ENCODE measurements around the gene RPS16. TPM values are rescaled to one million over a fixed set of nuclear protein-coding genes. Genes with fewer than 3 reads are reported as not detected.

RPS16 gene
- total and polyA plus RNA-seq, 2 of the 13 experiments (the other 11 are each of a cell fraction or from before 2014, with no cell fraction given), result 488 to 2,583 TPM

- TF ChIP-seq POGK (CRISPR knock-in tag; conservative IDR thresholded peaks at IDR 0.05) (no peak; the same call in 1 of the 2 replicates), E2F1 (CRISPR knock-in tag; IDR thresholded peaks at IDR 0.05) (no peak), ZBTB43 (CRISPR knock-in tag; conservative IDR thresholded peaks at IDR 0.05) (peak; percentile 65), ZFAT (CRISPR knock-in tag; conservative IDR thresholded peaks at IDR 0.05) (no peak), ZNF44 (CRISPR knock-in tag; IDR thresholded peaks at IDR 0.05) (no peak), ZNF816 (CRISPR knock-in tag; IDR thresholded peaks at IDR 0.05; ENCODE audit: borderline replicate concordance) (peak; percentile 71; the same call in 1 of the 2 replicates), PBX2 (CRISPR knock-in tag; IDR thresholded peaks at IDR 0.05) (no peak), MED1 (CRISPR knock-in tag; IDR thresholded peaks at IDR 0.05) (peak; percentile 90), ZNF10 (CRISPR knock-in tag; IDR thresholded peaks at IDR 0.05; ENCODE audit: borderline replicate concordance, low read depth) (no peak), CSRNP2 (CRISPR knock-in tag; conservative IDR thresholded peaks at IDR 0.05; ENCODE audit: low read depth) (no peak), ZNF557 (CRISPR knock-in tag; IDR thresholded peaks at IDR 0.05) (peak; percentile 68; the same call in 1 of the 2 replicates), ZZZ3 (CRISPR knock-in tag; IDR thresholded peaks at IDR 0.05; ENCODE audit: borderline replicate concordance) (no peak), ZNF274 (CRISPR knock-in tag; IDR thresholded peaks at IDR 0.05) (peak; percentile 76; the same call in 1 of the 2 replicates), ZBTB10 (CRISPR knock-in tag; IDR thresholded peaks at IDR 0.05; ENCODE audit: borderline replicate concordance) (no peak), ZNF800 (CRISPR knock-in tag; IDR thresholded peaks at IDR 0.05) (no peak), KDM6A (CRISPR knock-in tag; IDR thresholded peaks at IDR 0.05; ENCODE audit: low read depth) (peak; percentile 69; the same call in 1 of the 2 replicates)
Observed at GRCh38 chr19:39401549-39402345, 34.0 kb downstream of the RPS16 start (continued).

Data from HepG2 (cell line).